HEK293T (cell line): ENCODE measurements around the gene VARS2.

Source experiments
- CTCF ChIA-PET: fragments of 350-600 bp; formaldehyde crosslinking; extraction: SDS; loops from one replicate; lab custom pipeline; 2021; ENCODE audit warnings: antibody characterized with exemption, inconsistent platforms; lab: Yijun Ruan, JAX
- POLR2A ChIA-PET: fragments of 350-600 bp; formaldehyde crosslinking; extraction: SDS; loops from one replicate; lab custom pipeline; 2020; ENCODE audit warnings: antibody characterized with exemption, inconsistent platforms; lab: Yijun Ruan, JAX
- DNase-seq: peaks from one replicate; pipeline ENCODE4 v3.0.0; 2012; ENCODE audit warnings: mixed read lengths; ENCODE audit errors: extremely low spot score
- ARNT ChIP-seq: fragments of 450-650 bp; IDR thresholded peaks from 2 replicates; pipeline ENCODE4 v1.6.1; 2017; ENCODE audit warnings: mild to moderate bottlenecking
- BHLHE40 ChIP-seq: fragments of 450-650 bp; IDR thresholded peaks from 2 replicates; pipeline ENCODE4 v1.6.1; 2016; ENCODE audit warnings: mild to moderate bottlenecking, moderate library complexity, borderline replicate concordance
- CTBP1 ChIP-seq: fragments of 450-650 bp; IDR thresholded peaks from 2 replicates; pipeline ENCODE4 v1.6.1; 2016; ENCODE audit warnings: borderline replicate concordance
- ELF4 ChIP-seq: fragments of 450-650 bp; IDR thresholded peaks from 2 replicates; pipeline ENCODE4 v1.6.1; 2017; ENCODE audit warnings: antibody characterized with exemption
- FOXA1 ChIP-seq: fragments of 450-650 bp; IDR thresholded peaks from 2 replicates; pipeline ENCODE4 v1.6.1; 2016; ENCODE audit warnings: mild to moderate bottlenecking
- FOXK2 ChIP-seq: fragments of 450-650 bp; IDR thresholded peaks from 2 replicates; pipeline ENCODE4 v1.6.1; 2016; ENCODE audit warnings: mild to moderate bottlenecking
- FOXM1 ChIP-seq: fragments of 450-650 bp; IDR thresholded peaks from 2 replicates; pipeline ENCODE4 v1.6.1; 2017; ENCODE audit warnings: mild to moderate bottlenecking, borderline replicate concordance
- HDGF ChIP-seq: fragments of 450-650 bp; IDR thresholded peaks from 2 replicates; pipeline ENCODE4 v1.6.1; 2017; ENCODE audit warnings: antibody characterized with exemption, borderline replicate concordance
- L3MBTL2 ChIP-seq: fragments of 450-650 bp; conservative IDR thresholded peaks from 2 replicates; pipeline ENCODE4 v1.6.1; 2016; ENCODE audit warnings: mild to moderate bottlenecking
- LEF1 ChIP-seq: fragments of 450-650 bp; IDR thresholded peaks from 2 replicates; pipeline ENCODE4 v1.6.1; 2017; ENCODE audit warnings: mild to moderate bottlenecking, borderline replicate concordance
- NFRKB ChIP-seq: fragments of 450-650 bp; IDR thresholded peaks from 2 replicates; pipeline ENCODE4 v1.6.1; 2016; ENCODE audit warnings: mild to moderate bottlenecking, moderate library complexity
- SP1 ChIP-seq: fragments of 450-650 bp; IDR thresholded peaks from 2 replicates; pipeline ENCODE4 v1.6.1; 2017
- SUZ12 ChIP-seq: fragments of 450-650 bp; IDR thresholded peaks from 2 replicates; pipeline ENCODE4 v1.6.1; 2016; ENCODE audit warnings: mild to moderate bottlenecking
- TARDBP ChIP-seq: fragments of 450-650 bp; IDR thresholded peaks from 2 replicates; pipeline ENCODE4 v1.6.1; 2016
- ZNF384 ChIP-seq: fragments of 450-650 bp; IDR thresholded peaks from 2 replicates; pipeline ENCODE4 v1.6.1; 2016
- TF ChIP-seq, protein P1 (sequence below): fragments of 450-650 bp; IDR thresholded peaks from 2 replicates; pipeline ENCODE4 v1.6.1; 2016

Gene VARS2

DNA sequence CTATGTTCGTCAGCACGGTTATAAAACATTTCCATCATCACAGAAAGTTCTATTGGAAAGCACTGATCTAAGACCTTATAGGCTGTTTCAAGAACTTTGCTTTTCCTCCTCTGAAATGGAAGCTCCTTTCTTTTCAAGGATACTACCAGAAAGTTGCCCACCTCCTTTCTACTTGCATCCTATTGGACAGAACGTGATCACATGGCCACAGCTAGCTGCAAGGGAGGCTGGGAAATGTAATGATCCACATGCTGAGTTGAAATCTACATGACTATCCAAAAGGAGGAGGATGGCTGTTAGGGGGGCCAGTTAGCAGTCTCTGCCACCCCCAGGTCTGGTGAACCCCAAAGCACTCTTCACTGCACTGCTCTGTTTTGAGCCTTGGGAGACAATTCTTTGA lies 14.6 kb downstream of the VARS2 start:
- DNase-seq = no peak
- POLR2A ChIA-PET = no interaction called here
- TF ChIP-seq TARDBP (no peak), FOXM1 (no peak), CTBP1 (no peak), HDGF (no peak), L3MBTL2 (no peak), BHLHE40 (no peak), NFRKB (no peak), ZNF384 (no peak), ELF4 (no peak), SP1 (no peak), LEF1 (no peak), ARNT (no peak), FOXK2 (no peak)
- CTCF ChIA-PET = no interaction called here

DNA sequence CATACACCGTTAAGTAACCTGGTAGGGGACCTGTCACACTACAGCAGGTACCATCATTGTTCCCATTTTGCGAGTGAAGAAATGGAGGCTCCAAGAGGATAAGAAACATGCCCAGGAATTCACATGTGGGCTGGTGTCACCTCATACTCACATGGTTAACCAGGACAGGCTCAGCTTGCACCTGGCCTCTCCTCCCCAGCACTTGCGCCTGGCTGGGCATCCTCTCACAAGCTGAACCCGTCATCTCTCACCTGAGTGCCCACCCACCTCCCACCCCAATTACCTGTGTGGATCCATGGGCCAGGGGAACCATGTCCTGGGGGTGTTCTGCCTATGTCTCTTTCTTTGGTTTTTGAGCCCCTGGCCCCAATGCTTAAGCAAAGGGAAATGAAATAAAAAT lies 16.5 kb downstream of the VARS2 start:
- DNase-seq = no peak
- TF ChIP-seq ARNT (no peak), NFRKB (no peak), FOXA1 (no peak), CTBP1 (no peak), HDGF (no peak), L3MBTL2 (no peak), FOXM1 (no peak), TARDBP (no peak), ZNF384 (no peak), SP1 (no peak), ELF4 (no peak), LEF1 (no peak), BHLHE40 (no peak), SUZ12 (no peak), FOXK2 (no peak)
- TF ChIP-seq, protein P1, sequence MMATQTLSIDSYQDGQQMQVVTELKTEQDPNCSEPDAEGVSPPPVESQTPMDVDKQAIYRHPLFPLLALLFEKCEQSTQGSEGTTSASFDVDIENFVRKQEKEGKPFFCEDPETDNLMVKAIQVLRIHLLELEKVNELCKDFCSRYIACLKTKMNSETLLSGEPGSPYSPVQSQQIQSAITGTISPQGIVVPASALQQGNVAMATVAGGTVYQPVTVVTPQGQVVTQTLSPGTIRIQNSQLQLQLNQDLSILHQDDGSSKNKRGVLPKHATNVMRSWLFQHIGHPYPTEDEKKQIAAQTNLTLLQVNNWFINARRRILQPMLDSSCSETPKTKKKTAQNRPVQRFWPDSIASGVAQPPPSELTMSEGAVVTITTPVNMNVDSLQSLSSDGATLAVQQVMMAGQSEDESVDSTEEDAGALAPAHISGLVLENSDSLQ = no peak
- ChIA-PET POLR2A (no interaction called here), CTCF (no interaction called here)

DNA sequence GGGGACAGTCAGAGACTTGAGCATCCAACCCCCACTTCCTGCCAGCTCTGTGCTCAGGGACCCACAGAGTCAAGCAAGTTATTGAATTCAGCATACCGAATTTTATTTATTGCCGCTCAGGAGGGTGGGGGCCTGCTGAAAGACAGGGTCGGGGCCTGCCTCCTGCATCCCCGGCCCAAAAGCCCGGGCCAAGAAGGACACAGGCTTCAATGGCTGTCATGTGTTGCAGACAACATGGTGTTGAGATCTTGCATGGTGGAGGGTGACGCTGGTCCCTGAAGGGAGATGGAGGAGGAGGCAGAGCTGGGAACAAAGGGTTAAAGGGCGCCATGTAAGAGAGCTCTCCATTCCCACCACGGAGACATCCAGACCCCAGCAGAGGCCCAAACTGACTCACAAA lies 17.2 kb downstream of the VARS2 start:
- DNase-seq = no peak
- ChIA-PET CTCF (interaction anchor here (1.0 kb wide), 1 partner anchor 11 kb away, joined by 7 read pairs; no protein-coding TSS in a partner anchor), POLR2A (no interaction called here)
- no peak for TF ChIP-seq ARNT
- no peak for TF ChIP-seq NFRKB
- no peak for TF ChIP-seq ELF4

DNA sequence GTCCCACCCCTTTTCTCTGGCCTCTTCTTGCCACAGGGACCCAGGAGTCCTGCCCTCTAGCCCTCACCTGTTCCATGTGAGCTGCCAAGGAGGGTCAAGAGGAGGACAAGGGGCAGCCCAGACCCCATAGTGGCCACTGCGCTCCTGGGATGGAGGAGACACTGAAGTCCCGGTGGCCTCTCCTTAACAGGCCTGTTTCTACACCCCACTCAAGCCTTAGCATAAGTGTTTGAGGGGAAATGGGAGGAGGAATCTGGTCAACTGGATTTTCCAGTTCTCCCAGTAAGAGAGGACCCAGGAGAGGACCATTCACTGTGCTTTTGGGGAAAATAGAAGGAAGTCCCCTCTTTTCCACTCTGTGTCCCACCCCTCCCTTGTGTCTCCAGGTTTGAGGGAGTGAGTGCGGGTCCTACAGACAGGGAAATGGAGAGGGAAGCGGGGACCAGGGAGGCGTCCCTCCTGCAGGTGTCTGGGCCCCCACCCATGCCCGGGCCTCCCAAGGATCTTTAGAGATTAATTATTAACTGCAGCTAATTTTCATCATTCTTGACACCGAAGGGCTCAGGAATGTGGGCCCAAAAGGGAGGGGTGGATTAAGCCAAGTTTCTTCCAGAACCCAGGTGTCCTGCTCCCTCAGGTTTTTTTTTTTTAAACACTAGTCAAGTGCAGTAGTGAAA lies 18.1 kb downstream of the VARS2 start, which contains the start of gene SFTA2:
Gene SFTA2, minus strand, starts transcription at position 202 of the 677 bp plus-strand sequence. Its CDS starts 74 bp downstream, at position 128.
- no peak for TF ChIP-seq L3MBTL2
- no peak for TF ChIP-seq FOXM1
- TF ChIP-seq, protein P1 = no peak
- TF ChIP-seq FOXA1 = no peak
- TF ChIP-seq HDGF = no peak
- no peak for TF ChIP-seq TARDBP
- TF ChIP-seq SP1 = no peak
- no peak for TF ChIP-seq FOXK2
- TF ChIP-seq ARNT = no peak
- TF ChIP-seq CTBP1 = no peak
- TF ChIP-seq BHLHE40 = no peak
- no peak for TF ChIP-seq ZNF384
- no peak for TF ChIP-seq NFRKB
- no peak for TF ChIP-seq LEF1
- DNase-seq = no peak
- ChIA-PET POLR2A (no interaction called here), CTCF (interaction anchor here (1.0 kb wide), 1 partner anchor 10 kb away, joined by 7 read pairs; no protein-coding TSS in a partner anchor)

DNA sequence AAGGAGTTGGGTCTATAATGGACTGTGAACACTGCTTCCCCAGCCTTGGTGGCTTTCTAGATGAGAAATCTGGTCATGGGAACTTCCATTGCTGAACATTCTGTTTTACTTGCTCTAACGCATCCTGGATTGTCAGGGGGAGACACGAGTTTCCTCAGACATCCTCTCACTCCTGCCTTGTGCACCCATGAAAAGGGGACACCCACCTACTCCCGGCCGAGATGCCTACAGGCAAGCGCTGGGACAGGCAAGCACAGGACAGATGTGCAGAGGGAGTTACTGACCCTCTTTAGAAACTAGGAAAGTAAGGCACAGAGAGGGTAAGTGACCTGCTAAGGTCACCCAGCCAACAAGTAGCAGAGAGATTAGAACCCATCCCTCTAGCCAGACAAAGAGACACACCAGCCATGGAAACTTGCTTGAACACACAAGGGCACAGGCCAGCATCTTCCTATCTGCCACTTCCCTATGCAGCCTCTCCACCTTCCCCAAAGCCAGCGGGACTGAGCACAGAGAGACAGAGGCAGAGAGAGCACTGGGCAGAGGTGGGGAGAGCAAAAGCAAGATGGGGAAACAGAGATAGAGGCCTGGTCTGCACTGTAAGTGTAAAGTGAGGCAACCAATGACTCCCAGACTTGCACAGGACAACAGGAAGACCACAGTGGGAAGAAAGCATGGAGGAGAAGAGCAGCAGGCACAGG lies 18.8 kb downstream of the VARS2 start:
- CTCF ChIA-PET = no interaction called here

DNA sequence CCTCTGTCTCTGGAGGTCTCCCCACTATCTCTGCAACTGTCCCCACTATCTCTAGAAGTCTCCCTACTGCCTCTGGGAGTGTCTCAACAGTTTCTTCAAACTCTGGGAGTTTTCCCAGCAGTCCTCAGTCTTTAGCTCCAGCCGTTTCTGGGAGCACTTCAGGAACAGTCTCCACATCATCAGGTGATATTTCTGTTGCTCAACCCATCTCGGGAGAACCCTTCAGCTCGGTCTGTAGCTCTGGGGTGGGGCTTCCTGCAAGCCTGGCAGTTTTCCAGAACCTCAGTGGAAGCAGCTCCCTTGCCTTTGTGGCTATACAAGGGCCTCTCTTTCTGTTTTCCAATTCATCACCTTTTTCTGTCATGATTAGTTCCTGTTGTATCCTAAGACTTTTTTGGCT lies 21.0 kb downstream of the VARS2 start:
- CTCF ChIA-PET = interaction anchor here (0.6 to 0.7 kb wide), 2 partner anchors 8 to 152 kb away, joined by 3 to 8 read pairs; no protein-coding TSS in a partner anchor
- POLR2A ChIA-PET = no interaction called here
- no peak for DNase-seq
- TF ChIP-seq ZNF384 (no peak), LEF1 (no peak), BHLHE40 (no peak), FOXK2 (no peak), ARNT (no peak), SUZ12 (no peak), CTBP1 (no peak), NFRKB (no peak), ELF4 (no peak), FOXM1 (no peak), L3MBTL2 (no peak), FOXA1 (no peak), TARDBP (no peak), SP1 (no peak), HDGF (no peak)
- TF ChIP-seq, protein P1 = no peak

More for the DNA sequence above, 18.8 kb downstream of the VARS2 start:
- DNase-seq = no peak
- TF ChIP-seq BHLHE40 (no peak), NFRKB (no peak), SP1 (no peak), TARDBP (no peak)
- POLR2A ChIA-PET = no interaction called here
